SK-N-SH (cell line): ENCODE measurements around the gene HSPD1.

Experiments
- FOSL2 ChIP-seq: IDR thresholded peaks from 2 replicates; pipeline ENCODE4 v1.4.0; 2012; ENCODE audit warnings: low read depth, mild to moderate bottlenecking, moderate library complexity, borderline replicate concordance
- FOXM1 ChIP-seq: IDR thresholded peaks from 2 replicates; pipeline ENCODE4 v1.4.0; 2012; ENCODE audit warnings: low read depth, mild to moderate bottlenecking
- RFX5 ChIP-seq: IDR thresholded peaks from 2 replicates; pipeline ENCODE4 v1.6.1; 2012; ENCODE audit warnings: mild to moderate bottlenecking, improper control_type of control experiment, low read length
- TAF1 ChIP-seq: IDR thresholded peaks from 2 replicates; pipeline ENCODE4 v1.6.1; 2012; ENCODE audit warnings: low read depth, mild to moderate bottlenecking, low read length, moderate library complexity, borderline replicate concordance
- ZBTB33 ChIP-seq: IDR thresholded peaks from 2 replicates; pipeline ENCODE4 v1.4.0; 2012; ENCODE audit warnings: low read depth, borderline replicate concordance
- TF ChIP-seq, protein P1 (sequence below): fragments of 200-600 bp; sonication (generic); IDR thresholded peaks from 2 replicates; pipeline ENCODE4 v1.6.1; 2017; ENCODE audit warnings: antibody characterized with exemption, mild to moderate bottlenecking, moderate library complexity

GRCh38 chr2:197464175-197464574 lies 35.5 kb downstream of the HSPD1 start:
- TF ChIP-seq ZBTB33: no peak
- TF ChIP-seq RFX5: no peak
- no peak for TF ChIP-seq FOXM1
- TF ChIP-seq, protein P1, sequence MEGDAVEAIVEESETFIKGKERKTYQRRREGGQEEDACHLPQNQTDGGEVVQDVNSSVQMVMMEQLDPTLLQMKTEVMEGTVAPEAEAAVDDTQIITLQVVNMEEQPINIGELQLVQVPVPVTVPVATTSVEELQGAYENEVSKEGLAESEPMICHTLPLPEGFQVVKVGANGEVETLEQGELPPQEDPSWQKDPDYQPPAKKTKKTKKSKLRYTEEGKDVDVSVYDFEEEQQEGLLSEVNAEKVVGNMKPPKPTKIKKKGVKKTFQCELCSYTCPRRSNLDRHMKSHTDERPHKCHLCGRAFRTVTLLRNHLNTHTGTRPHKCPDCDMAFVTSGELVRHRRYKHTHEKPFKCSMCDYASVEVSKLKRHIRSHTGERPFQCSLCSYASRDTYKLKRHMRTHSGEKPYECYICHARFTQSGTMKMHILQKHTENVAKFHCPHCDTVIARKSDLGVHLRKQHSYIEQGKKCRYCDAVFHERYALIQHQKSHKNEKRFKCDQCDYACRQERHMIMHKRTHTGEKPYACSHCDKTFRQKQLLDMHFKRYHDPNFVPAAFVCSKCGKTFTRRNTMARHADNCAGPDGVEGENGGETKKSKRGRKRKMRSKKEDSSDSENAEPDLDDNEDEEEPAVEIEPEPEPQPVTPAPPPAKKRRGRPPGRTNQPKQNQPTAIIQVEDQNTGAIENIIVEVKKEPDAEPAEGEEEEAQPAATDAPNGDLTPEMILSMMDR: no peak
- TF ChIP-seq TAF1: no peak
- no peak for TF ChIP-seq FOSL2
